Central memory CD8-positive, alpha-beta T cell (primary cell): Measurements from ENCODE around the gene LIN7A.
"Not testable (repeated sequence)": the region's sequence is repeated elsewhere in the genome, so short reads cannot be mapped to it uniquely, and the experiment has no call there.

Source experiments
- ATAC-seq: fragments of 150-1000 bp; cut with Tn5 transposase; replicated peaks from 2 replicates; pipeline ENCODE4 v1.10.0; 2022; ENCODE audit warnings: mild to moderate bottlenecking, moderate FRiP score, moderate number of reproducible peaks; ENCODE audit not compliant: poor library complexity, severe bottlenecking; ENCODE audit errors: extremely low read depth
- DNase-seq, 2 donors: peaks; one replicate each; pipeline ENCODE4 v3.0.0; 2021; ENCODE audit warnings: low spot score in 2 of 2
- H3K27ac Mint-ChIP-seq: one replicate; pipeline ENCODE4 v1.8.0; 2022; ENCODE audit warnings: low read depth, mild to moderate bottlenecking, moderate library complexity, mixed read lengths
- H3K27me3 Mint-ChIP-seq: one replicate; pipeline ENCODE4 v1.8.0; 2022; ENCODE audit warnings: mixed read lengths
- H3K36me3 Mint-ChIP-seq: one replicate; pipeline ENCODE4 v1.8.0; 2022; ENCODE audit warnings: mild to moderate bottlenecking, moderate library complexity, mixed read lengths; ENCODE audit not compliant: insufficient read depth
- H3K4me1 Mint-ChIP-seq: one replicate; pipeline ENCODE4 v1.8.0; 2022; ENCODE audit warnings: mixed read lengths
- H3K4me3 Mint-ChIP-seq: one replicate; pipeline ENCODE4 v1.8.0; 2022; ENCODE audit warnings: mild to moderate bottlenecking, moderate library complexity, mixed read lengths
- H3K9me3 Mint-ChIP-seq: one replicate; pipeline ENCODE4 v1.8.0; 2022; ENCODE audit warnings: mixed read lengths

LIN7A gene

DNA sequence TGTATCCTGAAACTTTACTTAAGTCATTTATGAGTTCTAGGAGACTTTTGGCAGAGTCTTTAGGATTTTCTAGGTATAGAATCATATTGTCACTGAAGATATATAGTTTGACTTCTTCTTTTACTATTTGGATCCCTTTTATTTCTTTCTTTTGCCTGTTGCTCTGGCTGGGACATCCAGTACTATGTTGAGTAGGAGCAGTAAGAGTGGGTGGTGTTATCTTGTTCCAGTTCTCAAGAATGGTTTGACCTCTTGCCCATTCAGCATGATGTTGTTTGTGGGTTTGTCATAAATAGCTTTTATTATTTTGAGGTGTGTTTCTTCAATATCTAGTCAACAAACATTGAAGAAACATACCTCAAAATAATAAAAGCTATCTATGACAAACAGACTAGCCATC lies 35.0 kb downstream of the LIN7A start:
- Mint-ChIP-seq H3K27me3 (no peaks in the 10 kb centered on the region), H3K4me1 (no peaks in the 10 kb centered on the region), H3K9me3 (peaks cover 5% of the 10 kb centered on the region), H3K36me3 (no peaks in the 10 kb centered on the region), H3K4me3 (no peak overlapping the region), H3K27ac (no peak overlapping the region)
- ATAC-seq, result no peak
- DNase-seq, result no peak

DNA sequence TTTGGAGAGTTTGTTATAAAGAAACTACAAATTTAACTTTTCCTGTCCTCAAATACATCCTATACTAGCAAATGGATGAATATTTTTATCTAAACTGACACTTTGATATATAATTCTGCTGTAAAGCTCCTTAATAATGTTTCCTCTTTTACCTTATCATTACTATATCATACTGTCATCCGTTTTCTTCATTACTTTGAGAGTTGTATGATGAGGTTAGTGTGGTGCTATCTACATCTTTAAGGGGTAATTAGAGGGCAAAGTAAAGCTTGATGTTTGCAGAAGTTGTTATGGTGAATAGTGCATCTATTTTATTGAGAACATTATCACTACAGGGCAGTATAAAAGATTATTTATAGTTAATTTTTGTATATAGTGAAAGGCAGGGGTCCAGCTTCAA lies 36.1 kb downstream of the LIN7A start:
- H3K27ac Mint-ChIP-seq, result no peak overlapping the region
- H3K9me3 Mint-ChIP-seq, result peaks cover 3% of the 10 kb centered on the region
- DNase-seq (no peak), ATAC-seq (no peak)
- no peak overlapping the region for H3K4me3 Mint-ChIP-seq
- no peaks in the 10 kb centered on the region for H3K4me1 Mint-ChIP-seq
- no peaks in the 10 kb centered on the region for H3K27me3 Mint-ChIP-seq
- no peaks in the 10 kb centered on the region for H3K36me3 Mint-ChIP-seq

DNA sequence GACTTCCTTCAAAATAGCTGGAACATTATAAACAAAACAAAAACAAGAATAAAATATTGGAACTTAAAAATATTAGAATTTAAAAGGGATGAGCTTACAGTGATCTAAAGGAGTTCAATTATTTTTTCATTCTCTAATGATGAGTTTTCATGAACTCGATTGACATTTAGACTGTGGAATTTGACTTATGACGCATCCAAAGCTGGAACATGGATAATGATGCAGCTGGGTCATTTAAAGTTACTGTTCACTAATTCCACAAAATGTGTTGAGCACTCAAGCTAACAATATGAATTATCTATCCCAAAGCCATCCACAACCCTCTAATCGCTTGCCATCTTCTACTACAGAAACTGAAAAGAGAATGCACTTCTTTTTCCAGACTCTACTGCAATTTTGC lies 42.5 kb downstream of the LIN7A start:
- Mint-ChIP-seq H3K9me3 (peaks cover 15% of the 10 kb centered on the region), H3K4me3 (no peak overlapping the region), H3K4me1 (no peaks in the 10 kb centered on the region), H3K27ac (no peak overlapping the region), H3K27me3 (no peaks in the 10 kb centered on the region), H3K36me3 (no peaks in the 10 kb centered on the region)
- ATAC-seq, result no peak
- no peak for DNase-seq

DNA sequence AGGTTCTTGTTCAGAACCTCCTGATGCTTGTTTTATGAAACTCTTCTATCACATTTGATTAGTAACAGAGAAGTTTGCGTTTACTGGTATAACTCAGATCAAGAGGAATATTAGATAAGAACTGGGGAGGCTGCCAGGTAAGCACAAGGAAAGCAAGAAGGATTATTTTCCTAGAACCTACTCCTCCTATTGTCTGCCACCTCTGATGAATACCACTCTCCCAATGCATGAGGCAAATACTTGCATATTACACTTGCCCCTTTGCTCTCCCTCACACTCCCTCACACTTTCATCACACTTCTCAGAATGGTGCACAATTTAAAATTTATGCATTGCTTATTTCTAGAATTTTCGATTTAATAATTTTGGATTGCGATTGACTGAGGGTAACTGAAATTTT lies 43.6 kb downstream of the LIN7A start:
- H3K36me3 Mint-ChIP-seq, result no peaks in the 10 kb centered on the region
- no peak for ATAC-seq
- H3K9me3 Mint-ChIP-seq, result peaks cover 21% of the 10 kb centered on the region
- H3K4me3 Mint-ChIP-seq, result no peak overlapping the region
- DNase-seq, result no peak
- no peaks in the 10 kb centered on the region for H3K4me1 Mint-ChIP-seq
- no peaks in the 10 kb centered on the region for H3K27me3 Mint-ChIP-seq
- no peak overlapping the region for H3K27ac Mint-ChIP-seq

DNA sequence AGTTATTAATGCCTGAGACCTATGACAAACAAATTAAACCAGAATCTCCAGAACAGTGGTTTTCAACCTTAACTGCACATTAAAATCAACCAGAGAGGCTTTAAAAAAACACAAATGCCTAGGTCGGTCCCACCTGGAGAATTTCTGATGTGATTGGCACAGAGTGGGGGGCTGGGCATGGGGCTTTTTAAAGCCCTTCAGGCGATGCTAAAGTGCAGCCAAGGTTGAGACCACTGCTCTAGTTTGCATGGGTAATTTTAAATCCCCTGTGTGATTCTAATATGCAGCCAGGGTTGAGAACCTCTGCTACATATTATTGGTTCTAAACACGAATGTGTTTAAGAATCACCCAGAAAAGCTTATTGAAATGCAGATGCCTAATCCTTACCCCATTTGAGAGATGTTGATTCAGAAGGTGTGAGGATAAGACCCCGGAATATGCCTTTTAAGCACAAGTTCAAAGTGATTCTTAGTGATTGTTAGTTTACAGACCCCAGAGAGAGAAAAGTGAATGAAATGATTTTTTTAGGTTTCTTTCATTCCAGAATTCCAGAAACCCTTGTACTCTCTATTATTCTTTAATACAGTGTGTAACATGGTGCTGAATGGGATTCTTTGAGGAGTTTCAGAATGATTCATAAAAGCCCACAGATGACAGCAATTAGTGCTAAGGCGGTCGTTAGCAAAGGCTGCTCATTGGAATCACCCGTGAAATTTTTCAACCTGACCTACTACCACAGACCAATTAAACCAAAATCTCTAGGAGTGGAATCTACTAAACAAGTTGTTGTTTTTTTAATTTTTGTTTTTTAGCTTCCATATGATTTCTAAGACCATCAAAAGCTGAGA lies 44.9 kb downstream of the LIN7A start:
- no peaks in the 10 kb centered on the region for H3K36me3 Mint-ChIP-seq
- ATAC-seq (no peak), DNase-seq (no peak)
- no peak overlapping the region for H3K4me3 Mint-ChIP-seq
- no peaks in the 10 kb centered on the region for H3K27me3 Mint-ChIP-seq
- H3K27ac Mint-ChIP-seq, result no peak overlapping the region
- H3K9me3 Mint-ChIP-seq, result peaks cover 21% of the 10 kb centered on the region
- H3K4me1 Mint-ChIP-seq, result no peaks in the 10 kb centered on the region

DNA sequence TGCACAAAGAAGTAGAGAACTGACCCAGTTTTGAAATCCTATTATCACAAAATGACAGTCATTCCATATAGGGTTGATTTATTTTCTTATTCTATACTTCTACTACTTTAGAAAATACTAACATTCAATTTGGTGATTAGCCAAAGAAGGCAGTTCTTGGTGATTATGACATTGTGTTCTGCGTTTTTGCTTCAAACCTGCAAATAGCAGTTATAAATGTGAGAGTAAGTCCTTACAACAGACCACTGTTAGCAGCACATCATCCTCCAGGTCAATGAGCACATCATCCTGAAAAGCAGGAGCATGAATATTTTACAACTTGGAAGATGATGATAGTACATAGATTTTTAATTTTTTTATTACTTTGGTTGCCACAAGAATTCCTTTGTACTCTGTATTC lies 53.1 kb downstream of the LIN7A start:
- H3K27ac Mint-ChIP-seq, result no peak overlapping the region
- no peak overlapping the region for H3K4me3 Mint-ChIP-seq
- H3K9me3 Mint-ChIP-seq, result peaks cover 17% of the 10 kb centered on the region
- no peaks in the 10 kb centered on the region for H3K4me1 Mint-ChIP-seq
- H3K36me3 Mint-ChIP-seq, result peaks cover 3% of the 10 kb centered on the region
- H3K27me3 Mint-ChIP-seq, result no peaks in the 10 kb centered on the region
- ATAC-seq (no peak), DNase-seq (no peak)

DNA sequence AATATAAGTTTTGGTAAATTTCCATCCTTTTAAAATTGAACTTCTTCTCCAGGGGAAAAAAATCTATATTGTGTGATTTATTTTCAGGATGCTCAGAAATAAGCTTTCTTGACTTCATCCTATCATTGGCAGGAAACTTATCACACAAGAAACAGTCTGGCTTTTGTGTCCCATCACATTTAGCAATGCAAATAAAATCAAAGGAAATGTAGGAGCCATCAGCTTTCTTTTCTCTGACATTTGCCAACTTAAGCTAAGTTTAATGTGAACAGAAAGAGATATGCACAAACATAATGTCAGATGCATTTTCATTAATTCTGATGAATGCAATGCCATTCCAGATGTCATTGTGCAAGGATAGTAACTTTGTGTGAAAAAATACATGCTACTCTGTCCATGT lies 56.6 kb downstream of the LIN7A start:
- H3K9me3 Mint-ChIP-seq, result peaks cover 6% of the 10 kb centered on the region
- H3K4me3 Mint-ChIP-seq, result no peak overlapping the region
- peaks cover 3% of the 10 kb centered on the region for H3K36me3 Mint-ChIP-seq
- DNase-seq (no peak), ATAC-seq (no peak)
- no peaks in the 10 kb centered on the region for H3K4me1 Mint-ChIP-seq
- H3K27me3 Mint-ChIP-seq, result no peaks in the 10 kb centered on the region
- H3K27ac Mint-ChIP-seq, result no peak overlapping the region

DNA sequence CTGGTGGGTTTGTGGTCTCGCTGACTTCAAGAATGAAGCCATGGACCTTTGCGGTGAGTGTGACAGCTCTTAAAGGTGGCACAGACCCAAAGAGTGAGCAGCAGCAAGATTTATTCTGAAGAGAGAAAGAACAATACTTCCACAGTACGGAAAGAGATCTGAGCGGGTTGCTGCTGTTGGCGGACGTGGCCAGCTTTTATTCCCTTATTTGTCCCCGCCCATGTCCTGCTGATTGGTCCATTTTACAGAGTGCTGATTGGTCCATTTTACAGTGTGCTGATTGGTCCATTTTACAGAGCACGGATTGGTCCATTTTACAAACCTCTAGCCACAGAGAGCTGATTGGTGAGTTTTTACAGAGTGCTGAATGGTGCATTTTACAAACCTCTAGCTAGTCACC lies 59.3 kb downstream of the LIN7A start:
- not testable (repeated sequence) for ATAC-seq, H3K27ac Mint-ChIP-seq, DNase-seq, H3K4me1 Mint-ChIP-seq, H3K4me3 Mint-ChIP-seq, H3K27me3 Mint-ChIP-seq, H3K36me3 Mint-ChIP-seq
- H3K9me3 Mint-ChIP-seq, result peaks cover 12% of the 10 kb centered on the region

DNA sequence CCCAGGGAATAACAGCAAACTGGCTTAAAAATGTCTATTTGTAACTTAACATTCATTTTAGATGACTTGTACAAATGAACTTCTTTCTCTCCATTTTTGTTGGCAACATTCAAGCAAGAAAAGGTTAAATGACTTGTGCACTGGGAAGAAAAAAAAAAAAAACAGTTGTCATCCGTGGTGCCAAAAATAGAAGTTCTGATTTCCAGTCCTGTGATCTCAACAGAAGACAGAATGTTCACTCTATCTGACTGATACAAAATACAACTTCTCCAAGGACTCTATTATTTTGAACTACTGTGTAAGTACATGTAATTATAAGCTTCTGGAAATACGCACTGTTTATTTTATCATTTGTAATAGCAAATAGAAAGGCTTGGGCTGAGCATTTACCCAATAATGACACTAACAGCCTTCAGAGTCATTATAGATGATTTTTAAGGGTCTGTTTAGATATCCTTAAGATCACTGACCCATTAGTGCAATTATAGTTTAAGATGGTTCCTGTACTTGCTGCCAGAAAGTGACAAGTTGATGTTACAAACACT lies 59.9 kb downstream of the LIN7A start:
- Mint-ChIP-seq H3K9me3 (peaks cover 7% of the 10 kb centered on the region), H3K36me3 (peaks cover 3% of the 10 kb centered on the region), H3K4me3 (no peak overlapping the region), H3K27ac (no peak overlapping the region), H3K4me1 (no peaks in the 10 kb centered on the region), H3K27me3 (no peaks in the 10 kb centered on the region)
- DNase-seq, result no peak
- no peak for ATAC-seq

DNA sequence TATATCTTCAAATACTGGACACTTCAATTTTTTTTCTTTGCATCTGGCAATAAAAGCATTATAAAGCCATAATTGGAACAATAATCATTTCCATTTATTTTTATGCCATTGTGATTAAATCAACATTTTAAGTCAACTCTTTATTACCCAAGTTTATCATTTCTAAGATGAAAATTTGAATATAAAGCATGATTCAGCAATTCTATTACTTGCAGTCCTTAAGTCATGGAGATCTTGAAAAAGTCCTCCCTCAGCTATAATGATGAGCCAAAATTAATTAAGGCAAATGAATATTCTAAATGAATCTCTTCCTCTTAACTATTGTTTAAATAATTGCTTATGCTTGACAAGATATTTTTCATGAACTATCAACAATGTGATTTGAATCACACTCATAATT lies 65.7 kb downstream of the LIN7A start:
- Mint-ChIP-seq H3K4me1 (no peaks in the 10 kb centered on the region), H3K27me3 (no peaks in the 10 kb centered on the region), H3K4me3 (no peak overlapping the region), H3K9me3 (peaks cover 6% of the 10 kb centered on the region), H3K36me3 (no peaks in the 10 kb centered on the region), H3K27ac (no peak overlapping the region)
- no peak for ATAC-seq
- DNase-seq, result no peak

DNA sequence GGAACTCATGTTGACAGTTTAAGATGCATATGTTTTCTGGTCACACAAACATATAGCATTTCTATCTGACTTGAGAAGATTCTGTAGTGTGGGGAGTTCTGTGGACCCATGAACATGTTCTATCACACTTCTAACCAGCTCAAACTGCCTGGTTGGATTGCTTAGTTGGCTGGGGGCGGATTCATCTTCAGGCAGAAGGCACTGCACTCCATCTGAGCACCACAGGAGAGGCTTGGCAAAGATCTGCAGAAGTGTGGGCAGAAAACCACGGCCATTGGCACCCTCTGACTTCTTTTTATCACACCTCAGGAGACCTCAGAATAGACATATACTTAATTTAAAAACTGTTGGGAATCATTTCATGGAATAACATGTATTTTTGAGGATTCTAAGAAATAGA lies 68.5 kb downstream of the LIN7A start:
- Mint-ChIP-seq H3K36me3 (no peaks in the 10 kb centered on the region), H3K4me3 (no peak overlapping the region), H3K27me3 (no peaks in the 10 kb centered on the region), H3K27ac (no peak overlapping the region), H3K9me3 (peaks cover 7% of the 10 kb centered on the region), H3K4me1 (no peaks in the 10 kb centered on the region)
- ATAC-seq (no peak), DNase-seq (no peak)

DNA sequence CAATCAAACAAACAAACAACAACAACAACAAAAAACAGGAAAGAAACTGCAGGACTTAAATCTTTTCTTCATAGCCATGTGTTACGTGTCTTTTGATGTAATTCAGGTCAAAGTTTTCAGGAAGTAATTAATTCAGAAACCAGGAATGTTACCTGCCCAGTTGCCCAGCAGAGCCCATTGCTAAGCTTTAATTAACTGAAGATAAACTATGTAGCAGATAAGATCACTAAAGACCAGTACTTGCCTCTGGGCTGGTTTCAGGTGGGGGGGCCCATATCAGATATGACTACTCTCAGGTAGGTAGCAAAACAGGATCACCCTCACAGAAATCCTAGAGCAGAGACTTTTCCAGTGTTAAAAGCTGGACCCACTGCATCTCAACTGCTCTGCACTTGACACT lies 69.2 kb downstream of the LIN7A start:
- Mint-ChIP-seq H3K27me3 (no peaks in the 10 kb centered on the region), H3K4me1 (no peaks in the 10 kb centered on the region), H3K9me3 (peaks cover 7% of the 10 kb centered on the region), H3K27ac (no peak overlapping the region), H3K36me3 (no peaks in the 10 kb centered on the region), H3K4me3 (no peak overlapping the region)
- DNase-seq (no peak), ATAC-seq (no peak)

DNA sequence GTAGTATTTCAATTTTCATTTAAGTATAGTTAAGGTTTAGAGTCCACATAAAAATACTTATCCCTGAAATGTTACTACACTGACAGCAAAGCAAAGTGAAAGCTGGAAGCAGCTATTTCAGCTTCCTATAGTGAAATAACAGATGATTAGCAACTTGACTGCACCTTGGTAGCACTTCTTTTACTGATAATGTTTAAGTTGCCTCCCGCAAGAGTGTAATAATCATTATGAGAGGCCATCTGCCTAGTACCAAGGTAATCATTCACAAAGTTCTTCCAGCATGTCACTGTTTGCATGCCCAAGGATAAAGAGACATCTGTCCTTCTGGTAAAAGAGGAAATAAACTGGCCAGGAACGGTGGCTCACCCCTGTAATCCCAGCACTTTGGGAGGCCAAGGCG lies 69.8 kb downstream of the LIN7A start:
- H3K4me1 Mint-ChIP-seq, result no peaks in the 10 kb centered on the region

More for the DNA sequence above, 69.8 kb downstream of the LIN7A start:
- DNase-seq, result no peak
- Mint-ChIP-seq H3K36me3 (no peaks in the 10 kb centered on the region), H3K27me3 (no peaks in the 10 kb centered on the region), H3K27ac (no peak overlapping the region), H3K4me3 (no peak overlapping the region), H3K9me3 (peaks cover 9% of the 10 kb centered on the region)
- ATAC-seq, result no peak
